GM23248 (cell line): ENCODE data around the gene FADD.

Experiments used
- EZH2 ChIP-seq: fragments of 200-600 bp; sonication (generic); IDR thresholded peaks from 2 replicates; pipeline ENCODE4 v1.6.1; 2018; ENCODE audit warnings: antibody characterized with exemption, mild to moderate bottlenecking; ENCODE audit not compliant: insufficient read depth, poor library complexity, severe bottlenecking
- EZH2phosphoT487 ChIP-seq: fragments of 200-600 bp; sonication (generic); IDR thresholded peaks from 2 replicates; pipeline ENCODE4 v1.6.1; 2018; ENCODE audit warnings: antibody characterized with exemption, moderate library complexity, mild to moderate bottlenecking, low read depth; ENCODE audit not compliant: insufficient read depth

- TF ChIP-seq EZH2 (no peak), EZH2phosphoT487 (no peak)
These were observed 812 bp downstream of the FADD start for GRCh38 chr11:70203751-70204465.
